DOHH2 (cell line): ENCODE data around the gene SERINC3.

Source experiments
- H3F3A ChIP-seq: fragments of 200-600 bp; sonication (generic), shearing (Covaris generic); 2 replicates; pipeline ENCODE4 v1.6.0; 2016; ENCODE audit warnings: antibody characterized with exemption, mild to moderate bottlenecking; ENCODE audit not compliant: control insufficient read depth, insufficient read depth
- H3K27ac ChIP-seq: fragments of 200-600 bp; sonication (generic); 2 replicates; pipeline ENCODE4 v1.5.1; 2014; ENCODE audit warnings: low read depth, mild to moderate bottlenecking, low read length, moderate library complexity
- H3K27me3 ChIP-seq: fragments of 200-600 bp; sonication (generic); 2 replicates; pipeline ENCODE4 v1.6.1; 2014; ENCODE audit warnings: mild to moderate bottlenecking, low read length, mixed read lengths; ENCODE audit not compliant: control insufficient read depth
- H3K36me3 ChIP-seq: fragments of 200-600 bp; sonication (generic); 2 replicates; pipeline ENCODE4 v1.6.1; 2014; ENCODE audit warnings: mild to moderate bottlenecking, low read length, moderate library complexity, mixed read lengths; ENCODE audit not compliant: control insufficient read depth
- H3K4me1 ChIP-seq: fragments of 200-600 bp; sonication (generic); 2 replicates; pipeline ENCODE4 v1.6.1; 2014; ENCODE audit warnings: mild to moderate bottlenecking, low read length, mixed read lengths; ENCODE audit not compliant: control insufficient read depth
- H3K4me2 ChIP-seq: fragments of 200-600 bp; sonication (generic); 2 replicates; pipeline ENCODE4 v1.6.0; 2014; ENCODE audit warnings: mild to moderate bottlenecking, low read length, moderate library complexity
- H3K4me3 ChIP-seq: fragments of 200-600 bp; sonication (generic); 2 replicates; pipeline ENCODE4 v1.5.1; 2014; ENCODE audit warnings: mild to moderate bottlenecking, low read length, mixed read lengths
- H3K79me2 ChIP-seq: fragments of 200-600 bp; sonication (generic); 2 replicates; pipeline ENCODE4 v1.6.1; 2014; ENCODE audit warnings: mild to moderate bottlenecking, low read length, mixed read lengths; ENCODE audit not compliant: control insufficient read depth
- H3K9me2 ChIP-seq: fragments of 200-600 bp; sonication (generic); replicated peaks from 2 replicates; pipeline ENCODE4 v1.6.1; 2014; ENCODE audit warnings: mild to moderate bottlenecking, low read length, mixed read lengths; ENCODE audit not compliant: control insufficient read depth
- H3K9me3 ChIP-seq: fragments of 200-600 bp; sonication (generic); 2 replicates; pipeline ENCODE4 v1.6.1; 2014; ENCODE audit warnings: antibody characterized with exemption, low read length, mixed read lengths; ENCODE audit not compliant: control insufficient read depth, insufficient read depth
- H4K20me1 ChIP-seq: fragments of 200-600 bp; sonication (generic); 2 replicates; pipeline ENCODE4 v1.6.0; 2014; ENCODE audit warnings: low read depth, mild to moderate bottlenecking, antibody characterized with exemption, low read length, moderate library complexity; ENCODE audit not compliant: control insufficient read depth, insufficient read depth
- EZH2phosphoT487 ChIP-seq: fragments of 200-600 bp; sonication (generic); IDR thresholded peaks from 2 replicates; pipeline ENCODE4 v1.6.1; 2017; ENCODE audit warnings: borderline replicate concordance, mild to moderate bottlenecking, antibody characterized with exemption, low read length, moderate library complexity, mixed read lengths
- TF ChIP-seq, protein P1 (sequence below): fragments of 200-600 bp; sonication (generic); IDR thresholded peaks from one replicate; pipeline ENCODE4 v1.5.1; 2014; ENCODE audit warnings: antibody characterized with exemption, mild to moderate bottlenecking, low read depth, low read length; ENCODE audit not compliant: poor library complexity, severe bottlenecking

SERINC3 gene

DNA sequence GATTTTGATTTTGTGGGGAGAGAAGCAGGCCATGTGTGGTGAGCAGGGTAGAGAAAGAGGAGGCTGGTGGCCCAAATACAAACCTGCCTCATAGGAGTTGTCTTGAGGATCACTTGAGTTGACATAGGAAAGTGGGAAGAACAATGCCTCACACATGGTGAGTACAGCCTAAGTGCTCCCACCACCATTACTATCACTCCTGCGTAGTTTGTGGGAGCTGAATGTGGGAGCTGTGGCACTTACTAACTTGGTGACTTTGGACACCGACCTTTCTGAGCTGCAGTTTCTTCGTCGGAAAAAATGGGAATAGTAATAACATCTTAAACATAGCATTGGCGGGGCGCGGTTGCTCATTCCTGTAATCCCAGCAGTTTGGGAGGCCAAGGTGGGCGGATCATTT is 25.5 kb upstream of the SERINC3 start:
- TF ChIP-seq EZH2phosphoT487 = no peak
- TF ChIP-seq, protein P1, sequence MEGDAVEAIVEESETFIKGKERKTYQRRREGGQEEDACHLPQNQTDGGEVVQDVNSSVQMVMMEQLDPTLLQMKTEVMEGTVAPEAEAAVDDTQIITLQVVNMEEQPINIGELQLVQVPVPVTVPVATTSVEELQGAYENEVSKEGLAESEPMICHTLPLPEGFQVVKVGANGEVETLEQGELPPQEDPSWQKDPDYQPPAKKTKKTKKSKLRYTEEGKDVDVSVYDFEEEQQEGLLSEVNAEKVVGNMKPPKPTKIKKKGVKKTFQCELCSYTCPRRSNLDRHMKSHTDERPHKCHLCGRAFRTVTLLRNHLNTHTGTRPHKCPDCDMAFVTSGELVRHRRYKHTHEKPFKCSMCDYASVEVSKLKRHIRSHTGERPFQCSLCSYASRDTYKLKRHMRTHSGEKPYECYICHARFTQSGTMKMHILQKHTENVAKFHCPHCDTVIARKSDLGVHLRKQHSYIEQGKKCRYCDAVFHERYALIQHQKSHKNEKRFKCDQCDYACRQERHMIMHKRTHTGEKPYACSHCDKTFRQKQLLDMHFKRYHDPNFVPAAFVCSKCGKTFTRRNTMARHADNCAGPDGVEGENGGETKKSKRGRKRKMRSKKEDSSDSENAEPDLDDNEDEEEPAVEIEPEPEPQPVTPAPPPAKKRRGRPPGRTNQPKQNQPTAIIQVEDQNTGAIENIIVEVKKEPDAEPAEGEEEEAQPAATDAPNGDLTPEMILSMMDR = no peak
- H3K79me2 ChIP-seq = no peaks in the 10 kb centered on the region

DNA sequence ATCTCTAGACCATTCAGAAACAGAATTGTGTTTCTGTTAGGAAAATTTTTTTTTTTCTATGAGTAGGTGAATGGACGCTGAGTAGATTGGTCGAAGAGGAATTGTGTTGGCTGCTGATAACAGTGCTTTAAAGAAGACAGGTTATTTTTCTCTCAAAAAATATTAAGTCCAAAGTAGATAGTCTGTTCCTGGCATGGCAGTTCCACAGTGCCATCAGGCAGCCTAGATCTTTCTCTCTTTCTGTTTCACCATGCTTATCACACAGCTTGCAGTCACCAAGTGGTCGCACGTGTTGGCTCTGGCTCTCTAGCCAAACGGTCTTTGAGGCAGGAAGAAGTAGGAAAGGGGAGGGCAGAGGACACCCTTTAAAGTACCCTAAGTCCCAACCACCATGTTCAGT is 22.4 kb upstream of the SERINC3 start:
- H4K20me1 ChIP-seq = no peaks in the 10 kb centered on the region
- TF ChIP-seq, protein P1 = no peak
- TF ChIP-seq EZH2phosphoT487 = no peak
- no peaks in the 10 kb centered on the region for H3F3A ChIP-seq
- no peak overlapping the region for H3K4me2 ChIP-seq
- no peaks in the 10 kb centered on the region for H3K9me3 ChIP-seq
- H3K27me3 ChIP-seq = no peaks in the 10 kb centered on the region
- H3K4me1 ChIP-seq = no peaks in the 10 kb centered on the region
- H3K9me2 ChIP-seq = no peaks in the 10 kb centered on the region
- no peak overlapping the region for H3K4me3 ChIP-seq
- H3K36me3 ChIP-seq = no peaks in the 10 kb centered on the region
- H3K79me2 ChIP-seq = no peaks in the 10 kb centered on the region
- H3K27ac ChIP-seq = no peak overlapping the region

More for the DNA sequence above, 25.5 kb upstream of the SERINC3 start:
- H3K4me3 ChIP-seq = no peak overlapping the region
- no peaks in the 10 kb centered on the region for H3K27me3 ChIP-seq
- H3K36me3 ChIP-seq = no peaks in the 10 kb centered on the region
- H3F3A ChIP-seq = no peaks in the 10 kb centered on the region
- H3K4me2 ChIP-seq = no peak overlapping the region
- H3K9me3 ChIP-seq = no peaks in the 10 kb centered on the region
- no peaks in the 10 kb centered on the region for H4K20me1 ChIP-seq
- H3K27ac ChIP-seq = no peak overlapping the region
- H3K4me1 ChIP-seq = peaks cover 6% of the 10 kb centered on the region; the same call in 1 of the 2 replicates
- H3K9me2 ChIP-seq = no peaks in the 10 kb centered on the region

DNA sequence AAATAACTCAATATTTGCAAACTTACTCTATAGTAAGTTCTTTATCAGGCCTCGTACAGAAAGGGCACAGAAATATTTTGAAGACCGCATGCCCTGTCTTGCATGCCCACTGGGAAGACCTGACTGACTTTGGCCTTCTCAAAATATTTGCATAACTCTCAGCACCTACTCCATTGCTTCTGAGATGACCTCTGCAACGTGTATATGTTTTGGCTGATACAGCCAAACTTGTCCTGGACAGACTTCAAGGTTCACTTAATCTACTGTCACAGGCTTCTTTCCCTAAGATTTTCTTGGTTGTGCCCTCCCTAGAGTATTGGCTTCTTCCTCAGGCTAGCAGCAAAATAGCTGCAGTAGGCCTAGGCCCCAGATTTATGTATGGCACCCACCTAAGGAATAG is 21.5 kb upstream of the SERINC3 start:
- TF ChIP-seq, protein P1 = no peak
- TF ChIP-seq EZH2phosphoT487 = no peak
- Histone ChIP-seq H3K79me2 (no peaks in the 10 kb centered on the region), H3K9me3 (no peaks in the 10 kb centered on the region), H3K4me3 (no peak overlapping the region), H3K36me3 (no peaks in the 10 kb centered on the region), H3K4me2 (no peak overlapping the region), H3K4me1 (no peaks in the 10 kb centered on the region), H3F3A (no peaks in the 10 kb centered on the region), H3K27ac (no peak overlapping the region), H3K27me3 (no peaks in the 10 kb centered on the region), H3K9me2 (no peaks in the 10 kb centered on the region), H4K20me1 (no peaks in the 10 kb centered on the region)

DNA sequence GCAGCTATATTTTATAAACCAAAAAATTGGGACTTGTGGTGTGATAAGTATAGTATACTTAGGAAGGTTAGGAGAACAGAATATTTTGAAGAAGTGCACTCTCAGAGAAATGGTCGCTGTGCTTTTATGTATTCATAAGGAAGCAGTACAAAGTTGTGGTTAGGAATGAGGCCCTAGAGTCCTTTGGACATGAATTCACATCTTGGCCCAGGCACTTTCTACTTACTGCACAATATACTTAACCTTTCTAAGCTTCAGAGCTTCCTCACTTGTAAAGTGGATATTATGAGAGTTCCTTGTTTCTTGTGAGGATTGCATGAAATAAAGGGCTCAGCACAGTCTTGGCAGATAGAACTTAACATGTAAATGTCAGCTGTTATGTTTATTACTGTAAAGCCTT is 21.0 kb upstream of the SERINC3 start:
- Histone ChIP-seq H3K4me2 (no peak overlapping the region), H3K9me2 (no peaks in the 10 kb centered on the region), H3K79me2 (no peaks in the 10 kb centered on the region)

More for the DNA sequence above, 21.0 kb upstream of the SERINC3 start:
- no peaks in the 10 kb centered on the region for H3K27me3 ChIP-seq
- no peaks in the 10 kb centered on the region for H4K20me1 ChIP-seq
- H3K27ac ChIP-seq = no peak overlapping the region
- H3K4me3 ChIP-seq = no peak overlapping the region
- H3K9me3 ChIP-seq = no peaks in the 10 kb centered on the region
- H3F3A ChIP-seq = no peaks in the 10 kb centered on the region
- no peaks in the 10 kb centered on the region for H3K4me1 ChIP-seq
- TF ChIP-seq, protein P1 = no peak
- TF ChIP-seq EZH2phosphoT487 = no peak
- H3K36me3 ChIP-seq = no peaks in the 10 kb centered on the region
